Caco-2 (cell line): ENCODE data around the gene BMP8A. TPM values are rescaled to one million over a fixed set of nuclear protein-coding genes. Genes with fewer than 3 reads are reported as not detected.

Source experiments
- Bru-seq: library from RNA; stranded (reverse); fragments of 400-500 nt; gene quantifications from one replicate; lab custom pipeline; 2021; lab: Mats Ljungman, UMichigan
- BruChase-seq, 2 experiments: library from RNA; stranded (reverse); fragments of 400-500 nt; gene quantifications; one replicate each; lab custom pipeline; 2021; lab: Mats Ljungman, UMichigan
- BruUV-seq: library from RNA; stranded (reverse); fragments of 400-500 nt; replicated peaks from 2 replicates; lab custom pipeline; 2021; lab: Mats Ljungman, UMichigan
- CTCF ChIA-PET: fragments of 300-600 bp; sonication (Branson Sonifier 250); formaldehyde crosslinking; loops from one replicate; lab custom pipeline; 2022; ENCODE audit warnings: antibody characterized with exemption; lab: Charles Lee
- POLR2A ChIA-PET: fragments of 300-600 bp; sonication (Branson Sonifier 250); formaldehyde crosslinking; loops from one replicate; lab custom pipeline; 2022; ENCODE audit warnings: antibody characterized with exemption; lab: Charles Lee
- DNase-seq, 2 experiments: peaks; one replicate each; pipeline versions ENCODE4 v3.0.0 to v3.0.0-alpha.2; 2020 to 2022
- H3K27me3 ChIP-seq: replicated peaks from 2 replicates; pipeline ENCODE4 v1.6.0; 2011; ENCODE audit warnings: low read length; ENCODE audit not compliant: control insufficient read depth, insufficient read depth
- H3K36me3 ChIP-seq: 2 replicates; pipeline ENCODE4 v1.5.1; 2011; ENCODE audit warnings: low read length; ENCODE audit not compliant: control insufficient read depth, insufficient read depth
- H3K4me1 ChIP-seq: fragments of 250-450 bp; sonication (Bioruptor Pico); 2 replicates; pipeline ENCODE4 v1.5.1; 2020; ENCODE audit warnings: mild to moderate bottlenecking
- H3K4me3 ChIP-seq: 2 replicates; pipeline ENCODE4 v1.5.1; 2011; ENCODE audit warnings: low read depth, mild to moderate bottlenecking, control low read depth, low read length
- H3K9me3 ChIP-seq: fragments of 250-450 bp; sonication (Bioruptor Pico); 2 replicates; pipeline ENCODE4 v1.5.1; 2020; ENCODE audit warnings: mild to moderate bottlenecking, moderate library complexity
- H3K27ac Mint-ChIP-seq: one replicate; pipeline ENCODE4 v1.8.0; 2022; ENCODE audit warnings: mixed read lengths; ENCODE audit not compliant: unreplicated experiment
- H3K27me3 Mint-ChIP-seq: one replicate; pipeline ENCODE4 v1.8.0; 2022; ENCODE audit warnings: mixed read lengths; ENCODE audit not compliant: insufficient read depth, unreplicated experiment
- H3K36me3 Mint-ChIP-seq: one replicate; pipeline ENCODE4 v1.8.0; 2022; ENCODE audit warnings: mild to moderate bottlenecking, mixed read lengths; ENCODE audit not compliant: insufficient read depth, unreplicated experiment
- H3K4me1 Mint-ChIP-seq: one replicate; pipeline ENCODE4 v1.8.0; 2022; ENCODE audit warnings: low read depth, mixed read lengths; ENCODE audit not compliant: unreplicated experiment
- H3K4me3 Mint-ChIP-seq: one replicate; pipeline ENCODE4 v1.8.0; 2022; ENCODE audit warnings: mild to moderate bottlenecking, moderate library complexity, mixed read lengths; ENCODE audit not compliant: unreplicated experiment
- H3K9me3 Mint-ChIP-seq: one replicate; pipeline ENCODE4 v1.8.0; 2022; ENCODE audit warnings: mixed read lengths; ENCODE audit not compliant: unreplicated experiment
- CTCF ChIP-seq, 2 experiments: fragments of 200-600 bp in 1 of 2; IDR thresholded peaks; 1 replicate in 1 of 2; 2 replicates in 1 of 2; pipeline versions ENCODE4 v1.5.1 to v1.8.0; 2011 to 2022; ENCODE audit warnings: antibody characterized with exemption in 1 of 2, control low read depth in 1 of 2, inconsistent platforms in 1 of 2, low read depth in 1 of 2, low read length in 1 of 2, mild to moderate bottlenecking in 1 of 2, moderate library complexity in 1 of 2; ENCODE audit not compliant: insufficient read depth in 1 of 2, severe bottlenecking in 1 of 2, unreplicated experiment in 1 of 2
- intact Hi-C: fragments of 100-400 bp; cut with micrococcal nuclease; formaldehyde crosslinking; loops from one replicate; pipeline ENCODE4 v1.10.0; 2022; ENCODE audit not compliant: unreplicated experiment
- long read RNA-seq: library from polyadenylated mRNA; stranded (forward); transcript quantifications from one replicate; pipeline ENCODE4 v2.0.0, GENCODE V29; 2022
- total RNA-seq: library from RNA; stranded (reverse); gene quantifications from 2 replicates; pipeline ENCODE4 v1.2.3, GENCODE V29; 2022

BMP8A gene
- total RNA-seq (3.2 and 3.6 TPM in 2 replicates), Bru-seq, nascent RNA (percentile 47 among the genes with signal in this experiment), BruChase-seq, experiment 1, labeled RNA remaining after a 2-hour chase (percentile 49 among the genes with signal in this experiment), BruChase-seq, experiment 2, labeled RNA remaining after a 6-hour chase (percentile 49 among the genes with signal in this experiment)
- long read RNA-seq, partial matches to known transcripts, result 4 of 5 reads
- long read RNA-seq, other reads (novel, unspliced or antisense), result 1 of 5 reads

- DNase-seq, result peak; percentile 74 to 84
- H3K9me3 ChIP-seq, result no peaks in the 10 kb centered on the region
- Mint-ChIP-seq H3K4me1 (no peaks in the 10 kb centered on the region), H3K27me3 (no peaks in the 10 kb centered on the region), H3K4me3 (peak within 1 kb of the TSS; percentile 63), H3K9me3 (no peaks in the 10 kb centered on the region), H3K36me3 (peaks cover 13% of the 10 kb centered on the region), H3K27ac (no peak within 1 kb of the TSS)
- ChIA-PET POLR2A (interaction anchor here (0.6 kb wide), 1 partner anchor 120 kb away, joined by 7 read pairs; no protein-coding TSS in a partner anchor), CTCF (interaction anchor here (1.3 kb wide), 1 partner anchor 48 kb away, joined by 5 read pairs; no protein-coding TSS in a partner anchor)
- no peaks in the 10 kb centered on the region for H3K4me1 ChIP-seq
- H3K4me3 ChIP-seq, result peak within 1 kb of the TSS; percentile 67
- no peaks in the 10 kb centered on the region for H3K36me3 ChIP-seq
- TF ChIP-seq CTCF (IDR thresholded peaks at IDR 0.05; ENCODE audit: insufficient read depth in 1 of 2, low read depth in 1 of 2, low read length in 1 of 2, severe bottlenecking in 1 of 2, unreplicated experiment in 1 of 2), result no peak
- intact Hi-C loops, result loop anchor here (2.0 kb wide), 1 partner anchor 13 kb away; no protein-coding TSS in a partner anchor
- no TSS peak for BruUV-seq
- H3K27me3 ChIP-seq, result no peaks in the 10 kb centered on the region
These were observed at the start of gene BMP8A for GRCh38 chr1:39491146-39491921. Gene BMP8A (plus strand): TSS chr1:39491636. CDS start chr1:39491992, 356 bp downstream.

GRCh38 chr1:39441797-39442196 is 49.6 kb upstream of the BMP8A start:
- Histone ChIP-seq H3K27me3 (no peaks in the 10 kb centered on the region), H3K4me1 (no peaks in the 10 kb centered on the region), H3K9me3 (no peaks in the 10 kb centered on the region), H3K4me3 (no peak overlapping the region), H3K36me3 (no peaks in the 10 kb centered on the region)
- intact Hi-C loops, result no loop called here
- H3K9me3 Mint-ChIP-seq, result no peaks in the 10 kb centered on the region
- no peak overlapping the region for H3K4me3 Mint-ChIP-seq
- no peaks in the 10 kb centered on the region for H3K27me3 Mint-ChIP-seq
- no peak for TF ChIP-seq CTCF (IDR thresholded peaks at IDR 0.05; ENCODE audit: insufficient read depth in 1 of 2, low read depth in 1 of 2, low read length in 1 of 2, severe bottlenecking in 1 of 2, unreplicated experiment in 1 of 2)
- peaks cover 77% of the 10 kb centered on the region for H3K36me3 Mint-ChIP-seq
- H3K4me1 Mint-ChIP-seq, result no peaks in the 10 kb centered on the region
- ChIA-PET CTCF (no interaction called here), POLR2A (no interaction called here)
- no peak overlapping the region for H3K27ac Mint-ChIP-seq
- DNase-seq, result no peak
- no TSS peak for BruUV-seq

GRCh38 chr1:39445573-39445972 is 45.9 kb upstream of the BMP8A start:
- Mint-ChIP-seq H3K27me3 (no peaks in the 10 kb centered on the region), H3K4me1 (no peaks in the 10 kb centered on the region), H3K9me3 (no peaks in the 10 kb centered on the region), H3K27ac (no peak overlapping the region), H3K36me3 (peaks cover 78% of the 10 kb centered on the region), H3K4me3 (no peak overlapping the region)
- ChIA-PET POLR2A (no interaction called here), CTCF (no interaction called here)
- Histone ChIP-seq H3K4me3 (no peak overlapping the region), H3K4me1 (no peaks in the 10 kb centered on the region), H3K9me3 (no peaks in the 10 kb centered on the region), H3K27me3 (no peaks in the 10 kb centered on the region), H3K36me3 (no peaks in the 10 kb centered on the region)
- no TSS peak for BruUV-seq
- intact Hi-C loops, result no loop called here
- no peak for DNase-seq
- TF ChIP-seq CTCF (IDR thresholded peaks at IDR 0.05; ENCODE audit: insufficient read depth in 1 of 2, low read depth in 1 of 2, low read length in 1 of 2, severe bottlenecking in 1 of 2, unreplicated experiment in 1 of 2), result no peak
